GM18858 (cell line): ENCODE results near the gene POLR3B.
"Not testable (repeated sequence)": the region's sequence is repeated elsewhere in the genome, so short reads cannot be mapped to it uniquely, and the experiment has no call there.

Experiments used
- ATAC-seq: cut with Tn5 transposase; IDR thresholded peaks from one replicate; pipeline ENCODE4 v1.9.1; 2021; ENCODE audit not compliant: unreplicated experiment

Gene POLR3B

DNA sequence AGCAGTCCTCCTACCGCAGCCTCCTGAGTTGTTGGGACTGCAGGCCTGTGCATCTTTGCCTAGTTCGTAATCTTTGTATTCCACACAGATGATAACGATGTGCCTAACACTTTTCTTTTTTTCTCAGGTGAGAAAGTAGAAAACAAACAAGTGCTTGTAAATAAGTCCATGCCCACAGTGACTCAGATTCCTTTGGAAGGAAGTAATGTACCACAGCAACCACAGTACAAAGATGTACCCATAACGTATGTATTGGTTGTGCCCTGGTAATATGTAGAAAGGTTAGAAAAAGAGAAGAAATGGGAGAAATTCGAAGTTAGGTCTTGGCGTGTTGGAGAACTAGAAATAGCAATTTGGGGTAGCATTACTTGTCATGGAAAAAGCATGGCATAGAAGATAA lies 101.6 kb downstream of the POLR3B start:
- ATAC-seq, result no peak

DNA sequence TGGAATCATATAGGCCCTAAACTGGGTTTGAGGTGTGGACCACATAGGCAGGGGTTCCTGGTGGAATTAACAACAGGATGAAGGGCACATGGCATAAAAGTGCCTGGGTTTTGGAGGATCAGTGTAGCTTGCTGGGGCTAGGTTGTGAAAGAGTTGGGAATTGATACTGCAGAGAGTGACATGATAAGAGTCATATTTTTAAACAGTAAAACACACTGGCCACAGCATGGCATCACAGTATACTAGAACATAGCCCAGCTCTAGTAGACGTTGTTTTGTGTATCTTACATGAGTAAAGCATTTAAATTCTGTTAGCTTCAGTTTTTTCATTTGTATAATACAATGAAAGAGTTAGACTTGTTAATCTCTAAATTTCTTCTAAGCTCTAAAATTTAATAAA lies 102.0 kb downstream of the POLR3B start:
- ATAC-seq, result no peak

DNA sequence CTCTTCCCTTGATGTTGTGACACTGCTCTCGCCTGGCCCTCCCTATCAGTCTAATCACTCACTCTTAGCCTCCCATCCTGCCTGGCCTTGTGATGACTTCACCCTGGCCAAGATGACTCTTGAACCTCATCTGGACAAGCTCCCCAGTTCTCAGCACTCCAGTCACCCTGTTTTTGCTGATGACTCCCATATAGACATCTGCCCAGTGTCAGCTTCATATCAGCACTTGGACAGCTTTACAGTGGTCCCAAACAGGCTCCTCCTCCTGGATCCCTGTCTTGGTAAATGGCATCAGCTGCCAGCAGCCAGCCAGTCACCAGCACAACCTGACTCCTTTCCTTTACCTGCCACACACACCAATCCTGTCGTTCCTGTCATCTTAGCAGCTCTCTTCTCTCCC lies 104.2 kb downstream of the POLR3B start:
- no peak for ATAC-seq

DNA sequence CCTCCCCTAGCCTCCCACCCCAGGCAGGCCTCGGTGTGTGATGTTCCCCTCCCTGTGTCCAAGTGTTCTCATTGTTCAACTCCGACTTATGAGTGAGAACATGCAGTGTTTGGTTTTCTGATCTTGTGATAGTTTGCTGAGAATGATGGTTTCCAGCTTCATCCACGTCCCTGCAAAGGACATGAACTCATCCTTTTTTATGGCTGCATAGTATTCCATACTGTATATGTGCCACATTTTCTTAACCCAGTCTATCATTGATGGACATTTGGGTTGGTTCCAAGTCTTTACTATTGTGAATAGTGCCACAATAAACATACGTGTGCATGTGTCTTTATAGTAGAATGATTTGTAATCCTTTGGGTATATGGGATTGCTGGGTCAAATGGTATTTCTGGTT lies 108.1 kb downstream of the POLR3B start:
- ATAC-seq, result not testable (repeated sequence)

DNA sequence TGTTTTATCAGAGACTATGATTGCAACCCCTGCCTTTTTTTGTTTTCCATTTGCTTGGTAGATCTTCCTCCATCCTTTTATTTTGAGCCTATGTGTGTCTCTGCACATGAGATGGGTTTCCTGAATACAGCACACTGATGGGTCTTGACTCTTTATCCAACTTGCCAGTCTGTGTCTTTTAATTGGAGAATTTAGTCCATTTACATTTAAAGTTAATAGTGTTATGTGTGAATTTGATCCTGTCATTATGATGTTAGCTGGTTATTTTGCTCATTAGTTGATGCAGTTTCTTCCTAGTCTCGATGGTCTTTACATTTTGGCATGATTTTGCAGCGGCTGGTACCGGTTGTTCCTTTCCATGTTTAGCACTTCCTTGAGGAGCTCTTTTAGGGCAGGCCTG lies 118.1 kb downstream of the POLR3B start:
- not testable (repeated sequence) for ATAC-seq

DNA sequence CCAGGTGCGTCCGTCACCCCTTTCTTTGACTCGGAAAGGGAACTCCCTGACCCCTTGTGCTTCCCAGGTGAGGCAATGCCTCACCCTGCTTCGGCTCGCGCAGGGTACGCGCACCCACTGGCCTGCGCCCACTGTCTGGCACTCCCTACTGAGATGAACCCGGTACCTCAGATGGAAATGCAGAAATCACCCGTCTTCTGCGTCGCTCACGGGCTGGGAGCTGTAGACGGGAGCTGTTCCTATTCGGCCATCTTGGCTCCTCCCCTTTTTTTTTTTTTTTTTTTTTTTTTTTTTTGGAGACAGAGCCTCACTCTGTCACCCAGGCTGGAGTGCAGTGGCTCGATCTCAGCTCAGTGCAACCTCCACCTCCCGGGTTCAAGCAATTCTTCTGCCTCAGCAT lies 120.1 kb downstream of the POLR3B start:
- not testable (repeated sequence) for ATAC-seq

DNA sequence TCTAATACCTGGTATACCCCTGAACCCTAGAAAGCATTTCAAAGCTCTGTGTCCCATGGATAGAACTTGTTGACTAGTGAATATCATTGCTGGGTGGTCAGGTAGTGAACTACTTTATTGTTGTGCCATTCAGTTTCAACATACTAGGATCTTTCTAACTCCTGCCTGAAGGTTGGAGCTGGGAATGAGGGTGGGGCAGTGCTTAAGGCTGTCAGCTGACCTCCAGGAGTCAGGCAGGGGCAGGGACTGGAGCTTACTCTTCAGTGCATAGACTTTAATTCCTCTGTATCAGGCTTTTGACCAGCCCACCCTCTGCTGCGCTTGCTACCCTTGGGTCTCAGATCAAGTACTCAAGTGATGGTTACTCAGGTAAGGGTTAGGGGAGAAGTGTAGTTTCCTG lies 122.7 kb downstream of the POLR3B start:
- no peak for ATAC-seq

DNA sequence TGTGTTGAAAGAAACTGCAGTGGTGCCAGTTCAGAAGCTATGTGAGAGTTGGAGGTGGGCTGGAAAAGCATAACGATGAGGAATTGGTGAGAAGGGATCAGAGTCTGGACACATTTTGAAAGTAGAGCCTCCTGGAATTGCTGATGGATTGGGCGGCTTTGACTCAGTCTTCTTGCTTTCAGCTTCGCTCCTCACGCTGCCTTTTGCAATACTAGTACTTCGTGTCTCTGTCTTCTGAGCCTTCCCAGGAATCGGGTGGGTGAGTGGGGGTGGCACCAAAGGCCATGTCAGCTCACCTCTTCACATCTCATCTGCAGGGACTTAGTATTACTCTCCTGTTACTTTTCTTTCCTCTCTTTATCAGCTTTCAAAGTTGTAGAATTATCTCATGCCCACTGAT lies 123.7 kb downstream of the POLR3B start:
- ATAC-seq, result no peak

DNA sequence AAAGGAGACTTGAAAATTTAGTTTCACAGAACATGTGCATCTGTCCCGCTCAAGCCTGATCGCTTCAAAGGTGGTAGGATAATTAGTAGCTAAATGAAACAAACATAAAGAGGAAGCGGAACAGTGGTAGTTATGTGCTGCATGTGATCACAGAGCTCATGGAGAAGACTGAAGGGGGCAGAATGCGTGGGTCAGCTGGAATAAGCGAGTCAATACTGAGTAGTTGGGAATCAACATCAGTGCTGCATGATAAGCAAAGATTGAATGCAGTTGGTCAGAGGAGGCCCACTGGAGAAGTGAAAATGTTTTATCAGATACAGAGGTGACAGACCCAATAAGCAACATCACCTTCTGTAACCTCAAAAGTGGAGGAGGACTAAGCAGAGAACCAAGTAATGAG lies 130.1 kb downstream of the POLR3B start:
- ATAC-seq, result no peak

DNA sequence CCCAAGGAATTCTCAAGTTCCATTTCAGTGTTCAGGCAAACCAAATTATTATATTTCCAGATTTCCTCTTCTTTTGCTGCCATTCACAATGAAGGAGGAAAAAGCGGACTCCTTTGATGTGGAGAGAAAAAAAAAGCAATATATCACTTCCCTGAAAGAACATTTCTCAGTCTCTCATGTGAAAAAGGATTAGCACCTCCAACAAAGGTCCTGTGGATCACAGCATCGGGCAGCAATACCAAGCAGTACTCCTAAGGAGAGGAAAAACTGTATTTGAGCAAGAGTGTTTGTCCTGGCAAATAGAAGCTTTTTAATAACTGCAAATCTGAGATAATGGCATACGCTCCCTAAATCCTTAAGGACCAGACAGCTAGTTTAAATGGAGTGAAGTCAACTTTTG lies 131.3 kb downstream of the POLR3B start:
- ATAC-seq, result no peak

DNA sequence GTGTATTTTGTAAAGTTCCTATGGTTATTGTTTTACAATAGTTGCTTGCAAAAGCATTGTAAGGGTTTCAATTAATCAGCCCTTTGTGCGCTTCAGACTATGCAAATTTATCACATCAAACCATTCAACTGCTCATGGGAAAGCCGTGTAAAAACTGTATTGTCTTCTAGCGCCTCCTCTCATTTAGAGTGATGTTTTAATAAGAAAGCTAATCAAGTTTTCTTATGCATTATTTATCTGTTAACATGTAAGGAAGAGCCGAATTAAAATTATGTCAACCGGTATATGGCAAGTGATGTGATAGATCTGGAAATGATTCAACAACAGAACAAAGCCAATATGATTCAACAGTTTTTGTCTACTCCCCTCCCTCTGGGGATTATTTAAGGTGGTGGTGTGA lies 132.7 kb downstream of the POLR3B start:
- no peak for ATAC-seq

DNA sequence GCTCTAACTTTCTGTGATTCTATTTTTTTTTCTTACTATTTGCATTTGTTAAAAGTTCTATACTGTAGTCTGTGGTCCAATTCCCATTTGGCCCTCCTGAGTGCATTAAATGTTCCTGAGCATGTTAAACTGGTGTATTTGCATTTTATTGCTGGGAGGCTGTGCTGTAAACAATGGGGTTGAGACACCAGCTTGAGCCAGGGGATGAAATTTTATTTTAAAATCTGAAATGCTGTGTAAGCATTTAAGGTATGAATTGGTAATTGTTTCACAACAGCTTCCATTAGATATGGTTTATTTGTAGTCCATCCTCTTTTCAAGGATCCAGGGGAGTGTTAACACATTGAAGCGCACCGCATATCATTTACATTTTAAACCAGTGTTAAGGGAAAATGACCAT lies 135.3 kb downstream of the POLR3B start:
- ATAC-seq, result no peak

DNA sequence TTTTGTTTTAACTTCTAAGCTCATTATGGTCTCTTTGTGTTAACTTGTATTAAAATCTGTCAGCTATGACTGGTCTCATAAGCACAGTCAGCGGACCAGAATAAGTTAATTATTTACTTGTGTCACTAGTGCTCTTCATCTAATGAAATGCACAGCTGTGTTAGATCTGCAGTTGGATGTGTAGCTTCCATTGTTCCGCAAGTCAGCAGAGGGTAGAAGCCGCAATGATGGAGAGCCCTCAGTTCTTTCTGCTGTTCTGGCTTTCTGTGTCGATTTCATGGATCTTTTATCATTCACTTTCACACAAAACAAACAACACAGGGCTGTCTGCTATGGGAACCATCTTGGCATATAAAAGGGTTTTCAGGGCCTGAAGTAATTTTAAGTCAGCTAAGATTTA lies 136.0 kb downstream of the POLR3B start:
- no peak for ATAC-seq

DNA sequence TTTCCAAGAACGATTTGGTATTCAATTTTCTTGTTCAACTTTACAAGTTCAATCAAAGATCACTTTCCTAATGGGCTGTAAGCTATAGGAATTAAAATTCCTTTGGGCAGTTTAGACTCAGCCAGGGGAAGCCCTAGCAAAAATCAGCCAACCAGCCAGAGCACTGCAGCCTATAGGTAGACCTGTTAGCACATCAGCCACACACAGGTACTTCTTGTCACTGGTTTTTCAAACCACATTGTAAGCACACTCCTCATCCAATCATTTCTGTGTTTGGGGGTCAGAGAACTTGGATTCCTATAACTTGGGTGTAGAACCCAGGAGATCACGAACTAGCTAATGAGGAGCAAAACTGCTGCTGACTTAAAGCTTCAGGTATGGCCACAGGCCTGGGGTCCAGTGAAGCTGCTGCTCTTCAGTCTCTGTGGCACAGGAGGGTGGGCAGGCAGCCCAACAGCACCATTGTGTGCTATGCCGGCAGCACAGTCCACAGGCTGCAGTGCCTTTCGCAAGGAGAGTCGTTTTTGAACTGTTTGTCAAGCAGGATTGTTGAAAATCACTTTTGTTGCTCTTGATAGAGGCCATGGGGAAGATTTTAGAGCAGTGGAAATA lies 137.9 kb downstream of the POLR3B start:
- ATAC-seq, result no peak

DNA sequence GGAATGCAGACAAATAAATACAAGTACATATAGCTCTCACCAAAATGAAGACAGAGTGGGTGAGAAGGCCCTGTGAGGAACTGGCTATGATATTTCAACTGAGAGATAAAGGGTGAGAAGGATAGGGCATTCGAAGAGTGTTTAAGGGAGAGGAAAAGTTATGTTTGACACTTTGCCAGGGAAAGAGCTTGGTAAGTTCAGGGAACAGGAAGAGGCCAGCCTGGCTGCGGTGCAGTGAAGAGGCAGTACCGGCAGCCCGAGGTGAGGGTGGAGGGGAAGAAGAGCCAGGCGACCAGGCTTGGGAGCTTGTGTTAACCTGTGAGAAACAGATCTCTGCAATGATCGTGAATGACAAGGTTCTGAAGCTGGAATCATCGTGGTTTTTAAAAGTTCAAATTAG lies 140.5 kb downstream of the POLR3B start:
- no peak for ATAC-seq

DNA sequence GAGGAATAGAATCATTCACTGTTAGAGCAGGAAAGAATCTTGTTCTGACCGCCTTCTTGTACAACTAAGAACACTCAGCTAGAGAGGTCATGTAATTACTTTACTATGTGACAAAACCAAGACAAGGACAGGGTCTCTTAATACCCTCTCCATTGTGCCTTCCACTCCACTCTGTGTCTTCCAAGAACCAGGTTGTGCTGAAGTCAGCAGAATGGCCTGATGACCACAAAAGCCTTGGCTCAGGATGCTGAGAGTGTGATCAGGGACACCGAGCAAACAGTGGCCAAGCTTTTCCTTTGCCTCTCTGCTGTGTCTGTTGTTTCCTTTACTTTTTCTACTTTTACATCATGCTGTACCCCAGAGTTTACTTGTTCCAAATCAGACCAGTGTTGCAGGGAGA lies 142.1 kb downstream of the POLR3B start:
- ATAC-seq, result no peak

DNA sequence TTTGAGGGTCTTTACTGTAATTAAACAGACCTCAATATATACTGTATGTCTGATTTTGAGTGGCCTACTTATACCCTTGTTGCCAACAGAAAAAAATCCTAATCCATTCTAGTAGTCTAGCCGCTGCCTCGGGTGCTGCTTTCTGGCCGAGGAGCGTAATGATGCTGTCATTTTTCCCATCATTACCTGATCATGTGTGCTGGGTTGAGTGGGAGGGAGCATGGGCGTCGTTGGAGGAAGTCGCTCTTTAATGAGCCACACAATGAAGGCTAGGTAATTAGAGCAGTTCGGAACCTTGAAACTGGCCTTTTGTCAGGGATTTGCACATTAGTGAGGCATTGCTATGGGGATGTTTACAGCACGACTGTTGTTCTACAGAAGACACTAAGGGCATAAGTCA lies 149.1 kb downstream of the POLR3B start:
- no peak for ATAC-seq

DNA sequence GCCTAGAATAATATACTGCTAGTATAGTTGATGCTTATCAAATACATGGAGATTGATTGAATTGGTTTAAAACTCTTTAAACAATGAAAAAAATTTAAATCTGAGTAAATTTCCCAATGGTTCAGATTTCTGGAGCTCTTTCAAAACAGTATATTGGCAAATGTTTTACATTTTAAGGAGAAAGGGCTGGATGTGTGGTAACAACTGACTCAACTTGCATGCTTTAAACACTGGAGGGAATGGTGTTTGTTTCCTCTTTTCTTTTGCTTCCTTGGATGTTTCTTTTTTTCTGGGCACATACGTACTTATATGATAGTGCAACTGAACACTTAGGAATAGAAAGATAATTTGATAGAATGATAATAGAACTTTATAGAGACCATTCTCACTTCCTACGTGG lies 151.4 kb downstream of the POLR3B start:
- no peak for ATAC-seq

DNA sequence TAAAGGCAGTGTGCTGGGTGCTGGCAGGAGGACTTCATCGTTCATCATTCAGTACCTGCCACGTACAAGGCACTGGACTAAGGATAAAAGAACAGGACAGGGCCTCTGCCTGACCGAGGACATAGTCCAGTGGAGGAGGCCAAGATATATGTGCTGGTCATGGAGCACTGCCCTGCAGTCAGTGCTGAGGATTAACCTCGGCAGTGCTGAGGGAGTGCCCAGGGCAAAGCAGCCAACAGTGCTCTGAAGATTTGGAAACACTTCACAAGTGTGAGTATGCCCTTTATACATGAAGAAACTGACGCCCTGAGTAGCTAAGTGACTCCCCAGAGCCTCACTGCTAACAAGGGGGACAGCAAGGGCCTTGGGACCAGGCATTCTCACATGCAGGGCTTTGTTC lies 153.8 kb downstream of the POLR3B start:
- no peak for ATAC-seq

DNA sequence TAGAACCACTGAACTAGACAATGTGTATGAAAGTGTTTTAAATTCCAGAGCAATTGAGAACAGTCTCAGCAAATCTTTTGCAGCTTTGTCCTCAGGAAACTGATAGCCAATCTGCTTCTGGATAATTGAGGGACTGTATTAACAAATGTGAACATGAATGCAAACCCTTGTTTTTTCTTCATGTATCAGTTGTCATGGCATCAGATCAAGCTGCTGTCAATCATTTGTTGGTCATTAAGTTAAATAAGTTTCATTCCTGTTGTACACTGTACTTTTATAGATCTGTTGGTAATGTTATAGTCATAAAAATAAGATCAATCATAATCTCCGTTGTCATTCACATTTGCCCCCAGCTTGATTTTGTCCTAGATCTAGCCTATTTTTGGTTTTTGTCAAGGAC lies 159.8 kb downstream of the POLR3B start:
- ATAC-seq, result no peak

DNA sequence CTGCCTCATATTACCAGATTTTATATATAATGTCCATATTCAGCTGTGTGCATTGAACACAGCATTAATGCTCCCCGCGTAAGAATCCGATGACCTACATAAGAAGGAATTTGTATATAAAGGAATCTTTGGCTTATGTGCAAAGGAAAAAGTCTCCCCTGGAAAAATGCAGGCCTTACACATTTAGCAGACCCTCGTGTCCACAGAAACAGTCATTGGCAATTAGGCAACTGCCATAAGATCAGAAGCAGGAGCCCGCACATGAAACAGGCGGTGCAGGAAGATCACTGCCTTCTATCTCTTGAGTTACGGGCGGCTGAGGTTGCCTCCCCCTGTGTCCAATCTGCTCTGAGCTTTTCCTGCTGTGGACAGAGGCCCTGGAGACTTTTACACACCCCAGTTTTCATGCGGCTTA lies 162.1 kb downstream of the POLR3B start:
- ATAC-seq, result no peak

DNA sequence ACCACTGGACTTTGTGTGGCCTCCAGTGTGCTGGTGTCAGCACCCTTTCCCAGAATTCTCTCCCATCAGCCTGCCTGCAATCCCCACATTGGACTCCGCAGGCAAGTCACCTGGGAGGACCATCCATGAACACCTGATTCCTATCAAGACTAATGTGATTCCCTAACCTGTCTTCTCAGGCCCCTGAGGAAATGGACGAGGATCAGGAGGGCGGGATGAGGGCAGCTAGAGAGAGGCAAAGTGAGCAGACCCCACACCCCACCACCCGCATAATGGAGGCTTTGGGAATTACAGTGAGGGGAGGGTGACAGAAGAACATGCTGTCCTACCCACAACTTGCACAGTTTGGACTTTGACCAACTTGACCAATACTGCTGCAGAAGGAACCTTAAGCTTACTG lies 164.4 kb downstream of the POLR3B start:
- ATAC-seq, result no peak

DNA sequence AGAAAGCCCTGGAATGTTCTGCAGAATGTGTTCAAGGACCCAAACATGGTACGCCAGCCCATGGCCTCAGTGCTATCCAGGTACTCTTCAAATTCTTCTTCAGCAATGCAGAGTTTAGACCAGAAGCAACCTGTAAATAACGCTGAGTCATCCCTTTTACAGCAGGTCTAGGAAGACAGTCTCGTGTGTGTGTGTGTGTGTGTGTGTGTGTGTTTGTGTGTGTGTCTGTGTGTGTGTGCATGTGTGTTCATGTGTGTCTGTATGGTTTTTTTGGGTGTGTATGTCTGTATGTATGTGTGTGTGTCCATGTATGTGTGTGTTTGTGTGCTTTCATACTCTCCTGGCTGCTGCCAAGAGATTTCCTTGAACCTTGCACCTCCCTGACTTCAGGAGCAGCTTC lies 165.2 kb downstream of the POLR3B start:
- ATAC-seq, result no peak

DNA sequence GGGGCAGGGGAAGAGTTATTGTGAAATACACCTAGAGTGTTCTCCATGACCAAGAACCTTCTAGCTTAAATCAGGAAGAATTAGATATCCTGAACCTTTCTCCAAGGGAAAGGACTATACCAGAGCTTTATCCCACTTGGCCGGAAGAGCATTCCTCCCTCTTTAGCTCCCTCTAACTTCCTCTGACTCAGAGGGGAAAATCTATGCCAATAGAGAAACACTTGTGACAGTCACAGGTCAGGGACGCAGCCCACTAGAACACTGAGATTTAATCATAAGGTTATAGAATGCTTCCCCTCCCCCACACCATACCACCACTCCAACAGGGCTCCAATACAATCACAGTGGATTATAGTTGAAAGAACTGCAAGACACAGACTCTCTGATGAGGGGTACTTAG lies 169.8 kb downstream of the POLR3B start:
- no peak for ATAC-seq
